HG02763 (cell line): ENCODE data around the gene GPR78.

Experiments
- ATAC-seq: cut with Tn5 transposase; IDR thresholded peaks from one replicate; pipeline ENCODE4 v1.9.1; 2021; ENCODE audit warnings: mild to moderate bottlenecking, moderate library complexity; ENCODE audit not compliant: unreplicated experiment

The GPR78 gene

GRCh38 chr4:8585721-8586212 is 5.6 kb downstream of the GPR78 start:
- no peak for ATAC-seq

GRCh38 chr4:8586246-8586645 is 6.1 kb downstream of the GPR78 start:
- ATAC-seq: no peak

- ATAC-seq: no peak
These were observed 6.7 kb downstream of the GPR78 start for GRCh38 chr4:8586671-8587468.

- no peak for ATAC-seq
These were observed 7.4 kb downstream of the GPR78 start for GRCh38 chr4:8587469-8588195.

GRCh38 chr4:8588196-8588470 is 7.9 kb downstream of the GPR78 start:
- no peak for ATAC-seq

DNA sequence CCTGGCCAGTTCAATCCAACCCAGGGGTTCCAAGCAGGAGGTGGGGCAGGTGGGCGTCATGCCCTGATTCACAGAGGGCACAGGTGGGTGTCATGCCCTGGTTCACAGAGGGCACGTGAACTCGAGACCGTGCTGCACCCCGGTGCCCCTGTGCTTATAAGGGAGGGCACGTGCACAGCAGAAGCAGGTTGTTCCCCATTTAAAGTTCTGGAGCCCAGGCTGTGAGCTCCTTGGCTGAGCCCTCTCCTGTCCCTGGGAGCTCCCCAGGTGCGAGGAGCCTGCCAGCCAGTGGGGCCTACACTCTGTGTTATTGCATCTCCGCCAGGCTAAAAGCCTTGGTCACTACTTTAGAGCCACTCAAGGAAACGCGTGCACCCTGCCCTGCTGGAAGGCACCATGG is 9.1 kb downstream of the GPR78 start:
- ATAC-seq: no peak

DNA sequence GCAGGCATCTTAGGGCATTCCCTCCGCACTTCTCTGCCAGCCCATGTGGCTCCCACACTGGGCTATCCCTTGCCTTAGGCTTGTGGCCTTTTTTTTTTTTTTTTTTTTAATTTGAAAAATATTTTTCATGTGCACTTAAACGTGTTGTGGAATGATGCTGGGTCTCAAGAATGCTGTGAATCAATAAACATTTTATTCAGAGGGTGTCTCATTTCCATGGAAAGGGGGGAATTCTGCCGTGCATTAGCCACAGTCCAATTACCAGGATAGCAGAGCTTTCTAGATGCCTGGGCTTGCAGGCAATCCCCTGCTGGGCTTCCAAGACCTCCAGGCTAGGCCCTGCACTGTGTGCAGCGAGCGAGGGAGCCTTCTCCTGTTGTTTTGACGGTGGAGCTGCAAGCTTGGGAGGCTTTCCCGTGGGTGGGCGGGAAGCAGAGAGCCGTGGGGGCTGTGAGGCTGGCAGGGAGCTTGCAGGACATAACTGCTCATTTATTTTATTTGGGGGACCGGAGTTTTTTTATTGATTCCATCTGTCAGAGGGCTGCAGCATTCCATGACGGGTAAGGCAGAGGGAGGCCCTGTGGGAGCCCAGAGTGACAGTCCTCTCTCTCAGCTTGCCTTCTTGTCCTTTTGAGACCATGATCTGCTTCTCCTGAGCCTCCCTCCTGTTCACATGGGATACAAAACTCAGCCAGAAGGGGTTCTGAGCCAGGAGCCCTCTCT is 9.8 kb downstream of the GPR78 start:
- ATAC-seq: no peak

DNA sequence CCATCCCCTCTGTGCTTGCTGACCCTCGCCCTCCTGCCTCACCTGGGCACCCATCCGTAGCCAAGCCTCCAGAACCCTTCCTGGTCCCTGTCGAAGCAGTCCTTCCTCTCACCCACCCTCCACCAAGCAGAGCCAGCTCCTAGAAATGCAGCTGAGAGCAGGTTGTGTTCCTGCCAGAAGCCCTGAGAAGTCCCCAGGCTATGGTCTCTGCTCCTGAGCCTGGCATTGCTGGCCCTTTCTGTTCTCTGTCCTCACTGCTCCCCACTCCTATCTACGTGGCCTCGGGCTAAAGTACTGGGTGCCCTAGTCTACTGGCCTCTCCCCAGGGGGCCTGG is 10.3 kb downstream of the GPR78 start:
- ATAC-seq: no peak

DNA sequence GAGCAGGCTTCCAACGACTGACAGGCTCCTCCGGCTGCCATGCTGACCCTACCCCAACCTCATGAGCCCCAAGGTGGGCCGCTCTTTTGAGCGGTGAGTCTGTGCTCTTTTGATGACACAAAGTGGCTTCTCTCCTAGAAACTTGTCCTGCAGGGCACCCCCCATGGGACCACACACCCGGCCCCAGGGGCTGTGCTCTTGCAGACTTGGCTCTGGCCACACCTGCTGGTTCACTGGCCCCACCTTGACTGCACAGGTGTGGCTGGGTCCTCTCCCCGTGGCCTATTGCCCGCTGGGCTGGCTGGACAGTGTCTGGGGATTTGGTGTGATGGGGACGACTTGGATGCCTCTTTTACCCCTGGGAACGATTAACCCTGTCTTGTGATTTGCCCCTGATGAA is 10.9 kb downstream of the GPR78 start:
- no peak for ATAC-seq

DNA sequence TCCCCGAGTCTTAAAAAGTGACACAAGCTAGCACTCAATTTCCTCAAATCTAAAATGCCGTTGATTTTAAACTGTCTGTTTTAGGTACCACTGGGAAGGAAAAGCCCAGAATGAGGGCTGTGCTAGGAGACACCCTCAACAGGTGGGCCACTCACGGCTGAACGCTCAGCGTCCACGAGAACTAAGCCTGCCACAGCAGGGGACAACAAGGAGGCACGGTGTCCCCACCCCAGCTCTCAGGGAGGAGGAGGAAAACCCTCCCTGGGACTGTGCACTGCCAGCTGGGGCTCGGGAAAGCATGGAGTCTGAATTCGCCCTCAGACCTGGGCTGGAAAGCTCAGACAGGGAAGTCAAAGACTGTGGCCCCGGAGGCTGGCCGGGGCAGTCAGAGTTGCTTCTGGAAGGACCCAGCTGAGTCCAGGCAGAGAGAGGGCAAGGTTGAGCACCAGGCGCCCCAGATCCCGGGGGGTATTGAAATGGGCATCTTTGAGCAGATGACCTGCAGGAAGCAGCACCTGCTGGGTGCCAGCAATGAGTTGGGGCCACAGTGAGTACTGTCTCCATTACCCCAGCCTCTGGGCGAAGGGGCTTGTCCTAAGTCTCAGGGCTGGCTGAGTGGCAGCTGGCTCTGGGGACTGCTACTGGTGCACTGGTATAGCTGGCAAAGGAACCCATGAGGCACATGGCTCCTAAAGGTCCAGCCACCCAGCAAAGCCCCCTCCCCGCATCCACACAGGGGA is 11.6 kb downstream of the GPR78 start:
- no peak for ATAC-seq

DNA sequence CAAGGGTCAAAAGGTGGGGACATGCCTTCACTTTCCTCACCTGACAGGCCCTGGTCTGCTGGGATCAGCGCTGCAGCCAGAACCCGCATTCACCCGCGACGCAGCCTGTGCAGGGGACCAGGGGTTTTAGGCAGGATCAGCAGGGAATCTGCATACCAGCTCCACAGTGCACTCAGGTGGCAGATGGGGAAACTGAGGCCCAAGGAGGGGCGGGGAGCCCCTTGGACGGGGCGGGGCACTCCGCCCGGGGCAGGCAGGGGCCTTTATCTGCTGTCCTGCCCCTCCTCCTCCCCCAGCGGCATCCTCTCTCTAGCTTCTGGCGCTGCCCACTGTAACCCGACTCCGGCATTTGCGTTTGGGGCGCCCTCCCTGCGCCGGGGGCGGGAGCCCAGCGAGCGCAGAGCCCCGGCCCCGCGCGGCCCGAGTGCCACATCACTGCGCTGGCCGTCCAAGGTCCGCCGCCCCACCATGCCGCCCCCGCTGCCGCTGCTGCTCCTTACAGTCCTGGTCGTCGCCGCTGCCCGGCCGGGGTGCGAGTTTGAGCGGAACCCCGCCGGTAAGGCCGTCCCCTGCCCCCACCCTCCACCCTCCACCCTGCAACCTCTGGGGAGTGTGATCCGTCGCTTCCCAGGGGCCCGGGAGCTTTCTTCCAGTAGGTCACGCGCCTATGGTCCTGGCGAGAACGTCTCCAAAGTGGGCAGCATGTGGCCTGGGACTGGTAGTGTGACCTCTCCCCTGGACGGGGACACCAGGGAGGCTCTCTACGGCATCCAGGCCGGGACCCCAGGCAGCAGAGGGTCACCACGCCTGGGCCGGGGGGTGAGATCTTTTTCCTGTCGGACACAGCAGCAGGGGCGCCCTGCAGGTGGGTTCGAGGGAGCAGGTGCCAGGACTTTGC is 12.4 kb downstream of the GPR78 start, which contains the start of gene CPZ:
CPZ (plus strand) TSS at position 400 of the 898 bp plus-strand sequence; CDS start at position 469, 69 bp downstream.
- ATAC-seq: no peak

DNA sequence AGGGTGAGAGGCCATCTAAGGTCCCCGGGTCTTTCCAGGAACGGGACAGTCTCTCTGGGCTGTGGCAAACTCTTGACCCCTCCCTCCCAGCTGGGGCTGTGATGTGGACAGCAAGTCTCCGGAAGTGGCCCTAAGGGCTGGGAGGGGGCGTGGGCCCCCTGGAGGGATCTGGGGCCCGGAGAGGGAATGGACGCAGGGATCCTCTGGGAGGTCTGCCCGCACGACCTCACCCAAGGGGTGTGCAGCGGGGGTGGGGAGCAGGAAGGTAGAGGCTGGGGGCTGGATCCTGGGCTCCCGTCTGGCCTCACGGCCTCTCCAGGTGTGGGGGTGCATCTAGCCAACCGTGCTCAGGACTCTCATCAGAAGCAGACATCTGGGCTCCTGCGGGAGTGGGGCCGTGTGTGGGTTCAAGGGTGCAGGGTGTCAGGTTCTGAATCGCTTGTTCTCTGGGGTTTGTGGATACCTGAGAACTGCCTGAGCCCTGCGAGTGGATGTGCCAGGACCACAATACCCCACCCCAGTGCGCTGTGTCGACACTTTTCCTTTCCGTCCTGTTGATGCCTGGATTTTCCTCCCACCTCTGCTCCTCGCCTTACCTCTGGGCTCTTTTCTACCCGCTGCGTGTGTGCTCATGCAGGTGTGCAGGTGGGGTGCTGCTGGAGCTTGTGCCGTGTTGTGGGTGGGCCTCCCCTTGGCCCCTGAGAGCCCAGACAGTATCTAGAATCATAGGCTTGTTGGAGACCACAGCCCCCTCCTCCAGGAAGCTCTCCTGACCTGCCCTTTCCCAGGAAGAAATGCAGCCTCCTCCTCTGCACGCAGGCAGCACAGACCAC is 13.3 kb downstream of the GPR78 start:
- no peak for ATAC-seq

DNA sequence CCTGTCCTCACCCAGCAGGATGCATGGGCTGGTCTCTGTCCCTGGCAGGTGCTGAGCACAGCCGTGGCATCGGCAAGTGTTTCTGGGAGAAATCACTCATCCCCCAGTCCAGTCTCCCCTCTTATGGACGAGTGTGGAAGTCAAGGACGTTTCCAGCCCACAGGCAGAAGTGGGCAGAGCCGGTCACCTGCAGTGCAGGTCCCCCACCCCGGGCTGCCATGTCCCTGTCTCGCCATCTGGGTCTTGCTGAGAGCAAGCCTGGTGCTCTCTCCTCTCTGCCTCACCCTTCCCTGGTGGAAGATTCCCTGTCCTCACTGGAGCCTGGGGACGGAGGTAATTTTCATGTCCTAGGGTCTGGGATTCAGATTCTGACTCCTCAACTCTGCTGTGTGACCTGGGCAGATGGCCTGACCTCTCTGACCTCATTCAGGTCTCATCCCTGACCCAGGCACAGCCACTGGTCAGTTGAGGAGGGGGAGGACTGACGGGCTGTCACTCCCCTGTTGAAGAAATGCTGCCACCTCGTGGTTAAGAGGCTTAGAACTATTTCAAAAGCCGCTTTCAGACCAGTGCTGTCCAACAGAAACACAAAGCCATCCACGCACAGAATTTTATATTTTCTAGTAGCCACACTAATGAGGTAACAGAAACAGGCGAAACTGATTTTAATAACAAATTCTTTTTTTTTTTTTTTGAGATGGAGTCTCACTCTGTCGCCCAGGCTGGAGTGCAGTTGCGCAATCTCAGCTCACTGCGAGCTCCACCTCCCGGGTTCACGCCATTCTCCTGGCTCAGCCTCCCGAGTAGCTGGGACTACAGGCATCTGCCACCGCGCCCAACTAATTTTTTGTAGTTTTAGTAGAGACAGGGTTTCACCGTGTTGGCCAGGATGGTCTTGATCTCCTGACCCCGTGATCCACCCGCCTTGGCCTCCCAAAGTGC is 14.2 kb downstream of the GPR78 start:
- no peak for ATAC-seq

- no peak for ATAC-seq
These were observed 15.3 kb downstream of the GPR78 start for GRCh38 chr4:8595237-8596087.

- ATAC-seq: no peak
These were observed 16.7 kb downstream of the GPR78 start for GRCh38 chr4:8596891-8597290.

DNA sequence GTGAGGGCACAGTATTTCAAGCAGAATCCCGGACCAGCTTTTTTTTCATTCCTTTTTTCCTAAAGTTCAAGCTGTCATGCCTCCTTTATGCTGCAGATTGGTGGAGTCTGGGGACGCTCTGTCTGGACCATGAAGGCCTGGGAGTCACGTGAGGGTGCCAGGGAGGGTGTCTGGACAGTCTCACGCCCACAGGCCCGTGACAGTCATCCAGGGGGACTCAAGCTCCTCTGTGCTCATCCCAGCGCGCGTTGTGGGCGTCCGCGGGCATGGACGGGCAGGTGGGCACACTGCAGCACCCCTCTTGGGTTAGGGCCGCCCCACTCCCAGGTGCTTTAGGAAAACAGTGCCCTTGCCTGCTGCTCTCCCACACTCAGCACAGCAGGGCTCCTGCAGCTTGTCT is 17.1 kb downstream of the GPR78 start:
- no peak for ATAC-seq

GRCh38 chr4:8597791-8598190 is 17.6 kb downstream of the GPR78 start:
- ATAC-seq: no peak
